GM18858 (cell line): ENCODE data around the gene ARHGAP31.
"Not testable (repeated sequence)": the region's sequence is repeated elsewhere in the genome, so short reads cannot be mapped to it uniquely, and the experiment has no call there.

Experiments
- ATAC-seq: cut with Tn5 transposase; IDR thresholded peaks from one replicate; pipeline ENCODE4 v1.9.1; 2021; ENCODE audit not compliant: unreplicated experiment

Gene ARHGAP31

DNA sequence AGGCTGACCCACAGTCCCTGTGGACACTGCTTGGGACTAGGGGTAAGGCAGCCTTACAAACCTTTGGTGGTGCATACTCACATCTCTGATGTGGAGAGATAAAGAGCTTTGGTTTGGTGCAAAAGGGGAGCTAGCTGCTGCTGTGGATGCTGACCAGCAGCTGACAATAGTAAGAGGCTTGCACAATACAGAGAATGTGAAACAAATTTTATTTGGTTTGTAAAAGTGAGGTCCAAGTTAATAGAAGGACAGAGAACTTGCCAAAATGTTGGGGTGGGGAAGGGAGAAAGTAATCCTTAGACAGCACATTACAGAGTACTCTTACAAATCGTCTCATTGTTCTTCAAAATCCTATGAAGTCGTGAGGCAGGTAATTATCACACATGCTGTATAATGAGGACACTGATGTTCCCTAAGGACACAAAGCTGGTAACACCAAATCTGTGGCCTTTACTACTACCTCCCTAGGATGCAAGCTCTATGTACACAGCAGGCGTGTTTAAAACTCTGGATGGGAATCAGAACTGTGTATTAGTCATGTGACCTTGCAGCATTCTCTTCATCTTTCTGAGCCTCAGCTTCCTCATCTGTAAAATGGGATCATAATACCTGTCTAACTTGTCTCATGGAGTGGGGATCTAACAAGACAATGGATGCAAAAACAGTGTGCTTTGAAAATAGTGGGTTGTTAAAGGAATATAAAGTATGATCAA, 21.6 kb downstream of the ARHGAP31 start:
- ATAC-seq: no peak

DNA sequence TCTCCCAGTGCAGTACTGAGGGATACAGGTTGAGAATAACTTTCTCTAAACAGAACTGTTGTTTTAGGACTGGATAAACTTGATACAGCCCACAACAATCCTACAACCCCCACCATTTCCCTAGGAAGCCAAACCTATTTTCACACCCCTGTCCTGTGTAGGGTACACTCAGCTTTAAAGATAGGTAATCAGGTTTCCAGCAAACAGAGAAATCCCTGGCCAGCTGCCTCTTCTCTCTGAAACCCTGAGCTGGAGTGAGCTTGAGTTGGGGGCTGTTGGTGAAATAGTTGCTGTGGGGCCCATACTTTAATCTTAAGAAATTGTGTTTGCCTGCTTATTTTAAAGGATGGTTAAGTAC, 22.1 kb downstream of the ARHGAP31 start:
- ATAC-seq: no peak

DNA sequence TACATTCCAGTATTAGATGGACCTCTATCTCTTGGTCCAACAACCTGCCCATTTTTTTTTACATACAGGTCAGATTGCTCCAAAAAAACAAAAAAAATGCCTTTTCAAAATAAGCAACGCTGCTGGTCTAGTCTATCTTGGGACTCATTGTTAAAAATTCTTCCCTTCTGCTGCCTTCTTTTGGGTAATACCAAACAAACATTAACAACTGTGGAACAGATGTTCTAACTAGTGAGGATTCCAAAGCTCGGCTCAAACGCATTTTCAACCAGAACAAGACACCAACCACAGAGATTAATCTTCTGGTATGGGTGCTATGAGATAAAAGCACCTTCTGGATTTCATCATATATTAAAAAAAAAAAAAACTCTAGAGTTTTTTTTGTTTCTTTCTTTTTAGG, 24.7 kb downstream of the ARHGAP31 start:
- ATAC-seq: no peak

DNA sequence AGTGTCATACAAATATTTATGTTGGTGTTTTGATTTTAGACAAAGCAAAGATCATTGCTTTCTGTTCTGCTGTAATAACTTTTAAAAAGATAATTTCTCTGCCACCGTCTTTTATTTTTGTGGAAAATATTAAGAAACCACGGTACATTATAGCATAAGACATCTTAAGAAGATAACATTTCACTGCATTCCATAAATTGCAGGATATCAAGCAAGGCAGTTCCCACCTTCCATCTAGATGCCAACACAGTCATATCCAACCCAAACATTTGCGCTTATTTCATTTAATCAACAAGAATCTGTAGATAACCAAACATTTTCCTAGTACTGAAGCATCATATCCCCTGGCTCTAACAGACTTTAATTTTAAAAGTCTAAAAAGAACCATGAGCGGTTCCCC, 25.1 kb downstream of the ARHGAP31 start:
- no peak for ATAC-seq

DNA sequence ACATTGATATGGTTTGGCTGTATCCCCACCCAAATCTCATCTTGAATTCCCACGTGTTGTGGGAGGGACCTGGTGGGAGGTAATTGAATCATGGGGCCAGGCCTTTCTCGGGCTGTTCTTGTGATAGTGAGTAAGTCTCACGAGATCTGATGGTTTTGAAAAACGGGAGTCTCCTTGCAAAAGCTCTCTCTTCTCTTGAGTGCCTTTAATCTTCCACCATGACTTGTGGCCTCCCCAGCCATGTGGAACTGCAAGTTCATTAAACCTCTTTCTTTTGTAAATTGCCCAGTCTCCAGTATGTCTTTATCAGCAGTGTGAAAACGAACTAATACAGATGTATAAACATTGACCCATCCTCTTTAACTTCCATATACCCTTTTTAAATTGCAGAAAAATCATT, 26.6 kb downstream of the ARHGAP31 start:
- not testable (repeated sequence) for ATAC-seq

DNA sequence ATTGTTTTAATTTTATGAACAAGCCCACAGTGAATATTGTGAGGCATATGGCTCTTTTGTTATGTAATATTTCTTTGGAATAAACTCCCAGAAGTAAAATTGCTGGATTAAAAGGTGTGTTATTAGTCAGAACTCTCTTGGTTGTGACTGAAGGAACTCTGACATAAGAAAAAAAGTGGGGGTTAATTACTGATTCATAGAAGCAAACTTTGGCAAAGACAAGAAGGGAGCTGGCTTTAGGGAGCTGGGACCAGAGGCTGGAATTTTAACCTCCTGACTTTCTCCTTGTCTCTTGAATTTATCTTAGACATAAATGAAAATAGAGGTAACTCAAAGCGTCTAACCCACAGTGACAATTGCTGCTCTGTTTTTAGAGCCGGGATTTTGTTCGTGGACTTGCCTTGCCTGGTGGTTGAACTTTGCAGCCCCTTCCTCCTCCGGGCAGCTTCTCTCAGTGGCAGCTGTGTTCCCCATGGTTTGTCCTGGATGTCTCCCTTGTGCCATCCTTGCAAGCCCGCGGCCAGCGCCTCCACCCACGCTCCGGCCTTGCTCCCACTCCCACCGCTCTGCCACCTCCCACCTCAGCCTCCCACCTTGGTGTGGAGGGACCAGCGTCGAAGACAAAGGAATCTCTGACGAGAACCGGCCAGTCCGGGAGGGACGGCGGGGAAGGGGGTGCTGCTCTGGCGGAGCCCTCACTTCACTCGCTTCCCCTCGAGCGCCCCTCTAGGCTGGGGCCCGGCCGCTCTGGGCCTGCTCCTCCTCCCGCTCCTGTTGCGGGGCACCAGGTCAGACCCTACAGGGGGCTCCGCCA, 28.0 kb downstream of the ARHGAP31 start:
- ATAC-seq: peak; percentile 9

DNA sequence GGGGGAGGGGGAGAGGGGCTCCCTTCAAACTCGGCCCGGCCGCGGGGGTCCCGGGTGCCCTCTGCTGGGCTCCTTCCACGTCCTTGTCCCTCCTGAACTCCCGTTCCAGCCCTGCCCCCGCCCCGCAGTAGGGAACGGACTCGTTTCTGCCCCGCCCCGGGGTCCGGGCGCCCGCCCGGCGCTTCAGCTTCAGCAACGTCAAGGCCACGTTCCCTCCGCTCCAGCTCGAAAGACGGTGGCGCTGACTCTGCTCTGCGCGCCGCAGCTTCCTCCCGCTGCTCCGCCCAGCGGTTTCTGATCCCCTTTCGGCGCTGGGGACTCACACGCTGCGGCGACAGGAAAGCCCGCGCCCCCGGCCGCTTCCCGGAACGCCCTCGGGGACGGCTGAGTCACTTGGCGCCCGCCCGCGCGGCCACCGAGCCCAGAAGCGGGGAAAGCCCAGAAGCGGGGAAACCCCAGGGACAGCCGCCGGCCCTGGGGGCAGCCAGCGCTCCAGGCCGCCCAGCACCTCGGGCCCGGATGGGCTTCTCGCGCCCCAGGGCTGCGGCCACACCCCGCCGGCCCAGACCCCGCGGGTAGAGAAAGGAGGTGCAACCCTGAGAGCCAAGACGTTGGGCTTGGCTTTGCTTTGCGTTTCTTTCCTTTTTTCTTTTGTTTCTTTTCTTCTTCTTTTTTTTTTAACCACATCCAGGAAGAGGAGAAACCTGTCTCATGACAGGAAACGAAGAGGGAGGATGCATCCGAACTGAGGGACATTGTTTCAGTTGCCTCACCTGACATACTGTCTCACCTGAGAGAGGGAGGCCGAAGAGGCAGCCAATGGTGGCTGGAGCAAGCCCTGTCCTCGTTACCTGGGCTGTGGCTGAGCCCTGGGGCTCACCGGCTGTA, 28.9 kb downstream of the ARHGAP31 start:
- peak; percentile 82 for ATAC-seq

DNA sequence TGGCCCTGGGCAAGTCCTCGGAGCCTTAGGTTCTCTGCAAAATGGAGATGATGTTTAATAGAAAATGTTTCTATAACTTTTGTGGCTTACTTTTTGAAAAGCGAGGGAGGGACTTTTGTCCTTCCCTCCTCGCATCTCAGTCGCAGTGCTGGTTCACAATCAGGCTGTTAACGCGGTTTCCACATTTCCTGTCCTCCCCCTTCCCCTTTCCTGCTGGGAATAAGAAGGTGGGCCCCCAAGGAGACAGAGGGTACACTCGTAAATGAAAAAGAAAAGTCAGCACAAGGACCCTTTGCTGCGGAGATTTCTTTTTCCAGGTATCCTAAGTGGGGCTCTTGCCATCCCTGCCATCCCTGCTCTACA, 29.5 kb downstream of the ARHGAP31 start:
- ATAC-seq: no peak

DNA sequence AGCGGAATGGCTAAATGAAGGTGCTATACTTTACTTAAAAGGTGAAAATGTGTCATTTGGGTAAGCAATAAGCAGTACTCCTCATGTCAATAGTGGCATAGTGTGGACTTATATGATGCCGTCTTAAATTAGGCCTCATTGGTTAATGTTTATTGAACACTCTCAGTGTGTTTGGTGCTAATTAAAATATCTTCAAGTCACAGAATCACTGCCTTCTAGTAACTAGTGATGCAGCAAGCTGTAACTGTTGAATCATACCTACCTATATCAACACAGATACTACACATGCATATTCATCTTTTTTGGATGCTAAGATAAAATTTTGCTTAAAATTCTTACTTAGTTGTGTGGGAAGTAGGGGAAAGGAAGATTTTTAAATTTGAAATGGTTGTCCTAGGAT, 30.7 kb downstream of the ARHGAP31 start:
- ATAC-seq: no peak

DNA sequence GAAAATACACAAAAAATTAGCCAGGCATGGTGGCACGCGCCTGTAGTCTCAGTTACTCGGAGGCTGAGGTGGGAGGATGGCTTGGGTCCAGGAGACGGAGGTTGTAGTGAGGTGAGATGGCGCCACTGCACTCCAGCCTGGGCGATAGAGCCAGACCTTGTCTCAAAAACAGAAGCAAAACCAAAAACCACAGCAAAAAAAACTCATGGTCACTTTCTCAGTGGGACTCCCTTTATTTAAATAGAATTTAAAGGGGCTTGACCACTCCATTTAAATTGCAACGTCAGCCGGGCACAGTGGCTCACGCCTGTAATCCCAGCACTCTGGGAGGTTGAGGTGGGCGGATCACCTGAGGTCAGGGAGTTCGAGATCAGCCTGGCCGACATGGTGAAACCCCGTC, 32.8 kb downstream of the ARHGAP31 start:
- no peak for ATAC-seq

DNA sequence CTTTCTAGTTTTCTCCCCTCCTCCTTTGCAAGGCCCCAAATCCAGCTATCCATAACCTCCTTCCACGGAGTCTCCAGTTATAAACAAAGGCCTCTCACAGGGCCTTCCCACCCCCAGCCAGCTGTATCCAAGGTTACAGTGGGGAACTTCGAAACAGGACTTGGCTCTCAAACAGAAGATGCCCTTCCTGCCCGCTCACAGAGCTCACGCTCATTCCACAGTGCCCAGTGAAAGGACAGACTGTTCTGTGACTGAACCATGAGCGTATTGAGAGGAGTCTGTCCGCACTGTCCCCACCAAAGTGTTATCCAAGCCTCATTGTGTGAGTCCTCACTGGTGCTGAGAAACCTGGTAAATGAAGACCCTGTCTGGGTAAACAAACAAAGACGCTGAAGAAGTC, 35.4 kb downstream of the ARHGAP31 start:
- ATAC-seq: no peak

DNA sequence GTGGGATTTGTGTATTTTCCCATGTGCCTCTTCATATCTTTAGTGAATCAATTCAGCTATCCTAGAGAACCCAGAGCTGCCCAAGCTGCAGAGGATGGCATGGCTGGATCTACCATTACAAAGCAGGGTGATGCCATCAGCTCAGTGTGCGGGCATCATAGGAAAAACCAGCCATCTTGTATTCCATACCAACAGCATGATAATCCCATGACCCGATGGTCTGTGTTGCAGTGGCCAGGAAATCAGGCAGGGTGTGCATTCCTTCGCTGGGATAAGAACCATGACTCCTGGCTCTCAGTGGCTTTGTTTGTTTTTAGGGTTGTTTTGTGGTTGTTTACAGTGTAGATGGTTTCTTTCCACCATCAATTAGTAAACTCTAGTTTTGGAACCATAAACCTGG, 36.0 kb downstream of the ARHGAP31 start:
- ATAC-seq: no peak

DNA sequence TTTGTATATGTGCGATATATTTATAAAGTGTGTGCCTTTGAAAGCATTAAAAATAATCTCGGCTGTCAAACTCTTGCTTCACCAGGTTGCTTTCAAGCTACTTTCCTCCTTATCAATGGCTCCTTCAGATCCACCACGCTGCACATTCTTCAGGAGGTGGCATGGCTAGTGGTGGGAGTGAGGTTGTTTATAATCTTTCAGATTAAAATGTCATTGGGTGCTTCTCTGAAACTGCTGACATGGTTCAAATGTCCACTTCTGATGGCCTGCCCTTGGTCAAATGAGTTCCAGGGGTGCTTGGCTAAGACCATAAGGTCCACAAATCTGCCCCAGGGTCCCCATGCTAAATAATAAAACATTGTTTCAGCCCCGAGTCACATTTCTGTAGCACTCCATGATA, 36.7 kb downstream of the ARHGAP31 start:
- no peak for ATAC-seq

DNA sequence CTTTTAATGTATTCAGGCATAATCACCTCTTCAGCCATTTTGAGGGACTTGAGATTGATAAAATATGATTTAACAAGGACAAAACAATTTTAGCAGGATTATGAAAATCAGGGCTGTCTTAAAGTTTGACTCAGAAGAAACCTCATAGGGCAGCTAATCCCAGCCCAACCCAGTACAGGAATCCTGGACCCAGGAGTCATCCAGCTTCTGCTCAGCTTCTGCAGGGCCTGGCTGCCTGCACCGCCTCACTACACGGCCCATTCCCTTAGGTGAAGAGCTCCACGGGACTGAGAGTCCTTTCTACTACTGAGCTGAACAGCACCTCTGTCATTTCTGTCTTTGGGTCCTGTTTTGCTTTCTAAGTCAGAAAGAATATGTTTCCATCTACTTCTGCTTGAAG, 37.5 kb downstream of the ARHGAP31 start:
- ATAC-seq: no peak

DNA sequence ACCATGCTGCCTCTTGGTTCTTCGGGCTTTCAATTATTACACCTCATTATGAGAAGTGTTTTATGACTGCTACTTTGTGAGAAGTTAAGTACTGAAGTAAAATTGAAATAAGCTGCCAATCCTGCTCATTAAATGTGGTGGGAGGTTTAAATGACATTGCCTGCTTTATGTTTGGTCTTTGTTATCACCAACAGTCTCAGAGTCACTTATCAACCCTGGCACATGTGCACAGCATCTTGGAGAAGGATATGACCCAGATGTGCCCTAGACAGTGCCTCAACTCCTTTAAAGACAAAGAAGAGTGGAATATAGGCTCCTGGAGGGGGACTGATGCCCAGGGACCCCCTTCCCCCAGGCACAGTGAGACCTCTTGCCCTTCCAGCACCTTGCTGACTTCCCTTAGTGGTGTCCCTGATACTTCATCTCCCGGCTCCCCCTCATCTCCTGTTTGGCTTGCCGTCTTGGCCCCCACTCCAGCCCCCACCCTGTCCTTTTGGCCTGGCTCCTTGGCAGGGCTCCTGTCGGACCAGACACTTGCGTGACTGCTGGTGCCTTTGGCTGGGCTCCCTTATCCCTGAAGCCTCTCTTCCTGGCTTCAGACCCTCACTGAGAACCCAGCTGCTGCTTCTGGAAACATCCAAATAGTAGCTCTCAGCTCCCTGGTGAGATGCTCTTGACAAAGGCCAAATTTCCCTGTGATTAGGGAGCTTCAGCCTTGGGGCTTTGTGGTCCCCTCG, 39.8 kb downstream of the ARHGAP31 start:
- ATAC-seq: no peak

DNA sequence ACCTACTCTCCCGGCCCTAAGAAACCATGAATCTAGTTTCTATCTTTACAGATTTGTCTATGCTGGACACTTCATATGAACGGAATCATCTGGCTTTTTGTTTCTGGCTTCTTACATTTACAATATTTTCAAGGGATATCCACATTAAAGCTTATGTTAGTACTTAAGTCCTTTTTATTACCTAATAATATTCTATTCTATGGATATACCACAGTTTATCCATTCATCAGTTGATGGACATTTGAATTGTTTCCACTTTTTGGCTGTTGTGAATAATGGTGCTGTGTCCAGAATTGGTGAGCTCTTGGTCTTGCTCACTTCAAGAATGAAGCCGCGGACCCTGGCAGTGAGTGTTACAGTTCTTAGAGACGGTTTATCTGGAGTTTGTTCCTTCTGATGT, 42.6 kb downstream of the ARHGAP31 start:
- no peak for ATAC-seq

DNA sequence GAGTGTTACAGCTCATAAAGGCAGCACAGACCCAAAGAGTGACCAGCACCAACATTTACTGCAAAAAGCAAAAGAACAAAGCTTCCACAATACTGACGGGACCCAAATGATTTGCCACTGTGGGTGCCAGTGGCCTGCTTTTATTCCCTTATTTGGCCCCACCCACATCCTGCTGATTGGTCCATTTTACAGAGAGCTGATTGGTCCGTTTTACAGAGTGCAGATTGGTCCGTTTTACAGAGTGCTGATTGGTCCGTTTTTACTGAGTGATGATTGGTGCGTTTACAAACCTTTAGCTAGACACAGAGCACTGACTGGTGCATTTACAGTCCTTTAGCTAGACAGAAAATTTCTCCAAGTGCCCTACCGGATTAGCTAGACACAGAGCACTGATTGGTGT, 43.2 kb downstream of the ARHGAP31 start:
- ATAC-seq: not testable (repeated sequence)

DNA sequence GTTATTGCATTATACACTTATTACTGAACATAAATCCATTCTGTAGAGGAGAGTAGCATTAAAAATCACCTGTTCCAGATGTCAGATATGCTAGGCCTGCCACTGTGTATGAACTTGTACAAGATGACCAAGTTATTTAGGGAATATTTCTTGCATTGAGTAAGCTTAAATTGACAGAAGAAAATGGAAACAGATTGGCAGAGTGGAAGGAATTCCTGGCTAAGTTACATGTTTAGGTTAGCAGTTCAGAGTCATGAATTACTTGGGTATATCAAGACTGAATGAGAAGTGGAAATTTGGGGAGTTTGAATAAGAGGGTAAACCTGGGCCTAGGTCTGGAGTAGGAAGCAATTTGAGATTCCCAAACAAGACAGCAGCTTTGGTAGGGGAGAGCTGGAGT, 44.6 kb downstream of the ARHGAP31 start:
- ATAC-seq: no peak

DNA sequence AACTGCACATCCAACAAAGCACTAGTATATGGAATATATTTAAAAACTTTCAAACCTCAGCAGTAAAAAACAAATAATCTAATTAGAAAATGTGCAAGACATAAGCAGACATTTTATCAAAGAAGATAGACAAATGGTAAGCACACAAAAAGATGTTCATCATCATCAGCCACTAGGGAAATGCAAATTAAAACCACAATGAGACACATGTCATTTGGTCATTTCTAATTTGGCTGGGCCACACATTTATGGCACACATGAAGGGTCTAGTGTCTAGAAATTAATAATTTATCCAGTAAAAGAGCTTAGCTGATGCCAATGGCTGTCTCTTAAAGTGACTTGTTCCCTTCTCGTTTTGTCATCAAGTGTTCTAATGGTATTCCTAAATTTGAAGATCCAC, 45.8 kb downstream of the ARHGAP31 start:
- no peak for ATAC-seq

DNA sequence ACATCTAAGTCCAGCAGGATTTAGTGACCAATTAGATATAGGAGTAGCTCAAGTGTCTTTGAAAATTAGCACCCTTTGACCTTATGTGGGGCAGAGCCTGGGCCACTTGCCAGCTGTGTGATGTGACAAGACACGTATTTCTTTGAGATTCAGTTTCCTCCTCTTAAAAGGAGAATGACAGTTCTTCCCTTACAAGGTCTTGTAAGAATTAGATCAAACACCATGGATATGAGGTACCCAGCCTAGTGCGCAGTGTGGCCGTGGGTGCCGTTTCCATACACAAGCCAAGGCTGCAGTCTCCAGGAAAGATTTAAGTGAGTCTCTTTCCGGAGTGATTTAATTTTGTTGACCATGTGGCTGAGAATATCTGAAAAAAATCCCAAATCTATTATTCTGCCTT, 46.3 kb downstream of the ARHGAP31 start:
- ATAC-seq: no peak

DNA sequence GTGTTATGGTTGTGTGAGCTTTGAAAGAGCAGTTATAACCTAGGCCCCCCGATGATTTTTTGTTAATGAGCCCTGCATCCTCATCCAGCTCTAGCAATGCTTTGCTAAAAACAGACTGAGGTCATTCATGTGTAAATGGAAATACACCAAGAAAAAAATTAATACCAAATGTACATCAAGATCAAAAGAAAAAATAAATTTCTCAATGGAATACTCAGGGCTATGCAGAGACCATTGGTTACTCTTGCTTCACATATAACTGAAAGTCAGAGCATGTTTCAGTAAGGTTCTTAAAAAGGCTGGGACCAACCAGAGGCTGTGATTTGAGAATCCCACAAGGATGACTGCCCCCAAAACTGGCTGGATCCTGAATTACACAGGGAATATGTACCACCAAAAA, 48.0 kb downstream of the ARHGAP31 start:
- no peak for ATAC-seq
